ENCODE results near the gene RALGAPB. TPM values are rescaled to one million over a fixed set of nuclear protein-coding genes. Genes with fewer than 3 reads are reported as not detected.
"Not testable (repeated sequence)": the region's sequence is repeated elsewhere in the genome, so short reads cannot be mapped to it uniquely, and the experiment has no call there.

RALGAPB gene
- total RNA-seq, 1 donor from 2014 or later = 29.1 TPM

DNA sequence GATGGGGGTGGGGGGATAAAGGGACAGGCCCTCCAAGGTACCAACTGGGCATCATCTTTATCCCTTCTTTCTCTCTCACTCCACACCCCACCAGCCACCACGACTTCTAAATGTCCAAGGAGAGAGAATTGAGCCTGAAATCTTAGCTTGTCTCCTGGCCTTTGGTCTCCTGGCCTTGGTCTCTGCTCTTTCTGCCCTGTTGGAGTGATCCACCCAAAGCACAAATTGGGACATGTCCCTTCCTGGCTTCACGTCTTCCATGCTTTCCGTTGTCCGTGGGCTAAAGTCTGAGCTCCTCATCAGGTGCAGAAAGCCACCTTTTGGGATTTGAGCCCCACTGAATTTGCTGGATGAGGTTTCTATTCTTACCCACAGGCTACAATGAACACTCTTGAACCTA, 116.7 kb downstream of the RALGAPB start:
- DNase-seq = no peak

DNA sequence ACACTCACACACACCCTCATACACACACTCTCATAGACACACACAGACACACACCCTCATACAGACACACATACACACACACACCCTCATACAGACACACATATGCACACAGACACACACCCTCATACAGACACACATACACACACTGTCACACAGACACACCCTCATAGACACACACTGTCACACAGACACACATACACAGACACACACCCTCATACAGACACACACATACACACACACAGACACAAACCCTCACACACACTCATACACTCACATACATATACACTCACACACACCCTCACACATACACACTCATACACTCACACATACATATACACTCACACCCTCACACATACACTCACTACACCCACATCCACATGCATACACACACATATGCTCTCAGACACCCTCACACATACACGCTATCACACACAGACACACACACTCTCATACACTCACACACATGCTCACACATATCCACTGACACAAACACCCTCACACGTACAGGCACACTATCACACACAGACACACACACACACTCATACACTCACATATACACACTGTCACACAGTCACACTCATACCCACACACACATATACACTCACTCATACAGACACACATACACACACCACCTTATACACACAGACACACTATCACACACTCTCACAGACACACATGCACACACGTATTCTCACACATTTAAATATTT, 117.5 kb downstream of the RALGAPB start:
- no peak for DNase-seq

DNA sequence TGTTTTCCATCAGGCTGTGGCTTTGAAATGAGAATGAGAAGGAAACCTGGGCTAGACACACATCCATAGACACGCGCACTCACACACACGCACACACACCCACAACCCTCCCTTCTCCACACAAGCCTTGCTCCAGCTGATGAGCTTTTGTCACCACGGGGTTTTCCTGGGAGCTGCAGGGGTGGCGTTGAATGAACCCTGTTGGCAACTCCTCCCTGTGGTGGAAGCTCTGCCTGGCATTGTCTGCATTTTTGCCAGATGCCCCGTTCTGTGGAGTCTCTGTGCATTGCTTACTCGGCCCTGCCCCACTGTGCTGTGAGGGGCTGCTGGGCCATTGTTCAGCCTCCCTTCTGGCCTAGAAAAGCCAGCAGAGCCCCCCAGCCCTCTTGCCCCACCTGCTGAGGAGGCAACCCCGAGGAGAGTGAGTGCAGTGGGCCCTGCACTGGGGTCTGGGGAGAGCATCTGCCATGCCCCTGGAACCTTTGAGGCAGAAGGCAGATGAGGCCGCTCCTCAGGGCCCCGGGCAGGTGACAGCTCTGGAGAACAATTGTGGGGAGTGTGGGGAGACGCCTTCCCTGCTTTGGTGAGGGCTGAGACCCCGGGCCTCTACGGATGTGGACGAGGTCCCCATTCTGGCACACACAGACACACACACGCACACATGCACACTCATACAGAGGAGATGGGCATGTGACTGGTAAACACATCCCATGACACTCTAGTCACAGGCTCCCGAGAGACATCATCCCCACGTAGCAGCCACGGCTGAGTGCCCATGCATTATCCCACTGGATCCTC, 118.2 kb downstream of the RALGAPB start:
- DNase-seq = no peak

DNA sequence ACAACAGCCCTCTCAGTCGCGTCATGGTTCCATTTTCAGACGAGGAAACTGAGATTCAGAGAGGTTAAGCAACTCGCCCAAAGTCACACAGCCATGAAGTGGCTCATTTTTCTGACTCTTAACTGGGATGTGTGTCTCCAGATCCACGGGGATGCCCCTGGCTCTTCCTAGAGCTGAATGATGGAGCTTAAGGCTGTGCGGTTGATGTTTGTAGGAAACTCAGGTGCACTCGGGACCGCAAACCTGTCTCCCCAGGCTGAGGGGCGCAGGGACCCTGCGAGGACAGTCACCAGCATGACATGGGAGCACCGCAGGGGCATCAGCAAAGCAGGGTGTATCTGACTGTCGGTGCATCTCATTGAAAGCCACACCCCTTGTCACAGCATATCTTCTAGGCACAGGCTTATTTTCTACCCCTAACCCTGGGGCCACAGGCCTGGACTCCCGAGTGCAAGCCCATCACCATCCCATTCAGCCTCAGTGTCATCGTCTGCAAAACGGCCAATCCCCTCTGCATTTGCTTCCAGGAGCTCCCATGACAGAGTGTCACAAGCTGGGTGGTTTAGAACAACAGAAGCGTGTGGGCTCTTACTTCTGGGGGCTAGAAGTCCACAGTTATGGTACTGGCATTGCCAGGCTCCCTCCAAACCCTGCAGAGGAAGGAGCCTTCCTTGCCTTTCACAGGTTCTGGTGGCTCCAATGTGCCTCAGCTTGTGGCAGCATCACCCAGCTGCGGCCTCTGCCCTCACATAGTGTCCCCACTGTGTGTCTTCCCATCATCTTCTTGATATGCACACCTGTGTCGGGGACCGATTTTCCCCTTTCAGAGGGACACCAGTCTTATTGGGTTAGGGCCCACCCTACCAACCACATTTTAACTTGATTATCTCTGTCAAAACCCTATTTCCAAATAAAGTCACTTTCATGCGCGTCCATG, 119.1 kb downstream of the RALGAPB start:
- DNase-seq = no peak

DNA sequence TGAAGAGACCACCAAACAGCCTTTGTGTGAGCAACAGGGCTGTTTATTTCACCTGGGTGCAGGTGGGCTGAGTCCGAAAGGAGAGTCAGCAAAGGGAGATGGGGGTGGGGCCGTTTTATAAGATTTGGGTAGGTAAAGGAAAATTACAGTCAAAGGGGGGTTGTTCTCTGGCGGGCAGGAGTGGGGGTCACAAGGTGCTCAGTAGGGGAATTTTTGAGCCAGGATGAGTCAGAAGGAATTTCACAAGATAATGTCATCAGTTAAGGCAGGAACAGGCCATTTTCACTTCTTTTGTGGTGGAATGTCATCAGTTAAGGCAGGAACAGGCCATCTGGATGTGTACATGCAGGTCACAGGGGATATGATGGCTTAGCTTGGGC, 119.8 kb downstream of the RALGAPB start:
- DNase-seq = not testable (repeated sequence)

DNA sequence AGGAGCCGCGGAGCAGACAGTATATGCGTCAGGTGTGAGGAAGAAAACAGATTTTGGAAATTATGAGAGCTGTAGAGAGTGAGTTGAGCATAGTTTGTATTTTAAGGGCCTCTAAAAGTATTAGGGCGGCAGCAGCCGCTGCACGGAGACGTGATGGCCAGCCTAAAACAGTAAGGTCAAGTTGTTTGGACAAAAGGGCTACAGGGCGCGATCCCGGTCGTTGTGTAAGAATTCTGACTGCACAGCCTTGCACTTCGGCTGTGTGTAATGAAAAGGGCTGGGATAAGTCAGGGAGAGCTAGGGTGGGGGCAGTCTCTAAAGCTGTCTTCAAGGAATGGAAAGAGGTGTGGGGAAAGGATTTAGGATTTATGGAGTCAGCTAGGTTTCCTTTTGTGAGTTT, 121.6 kb downstream of the RALGAPB start:
- not testable (repeated sequence) for DNase-seq

DNA sequence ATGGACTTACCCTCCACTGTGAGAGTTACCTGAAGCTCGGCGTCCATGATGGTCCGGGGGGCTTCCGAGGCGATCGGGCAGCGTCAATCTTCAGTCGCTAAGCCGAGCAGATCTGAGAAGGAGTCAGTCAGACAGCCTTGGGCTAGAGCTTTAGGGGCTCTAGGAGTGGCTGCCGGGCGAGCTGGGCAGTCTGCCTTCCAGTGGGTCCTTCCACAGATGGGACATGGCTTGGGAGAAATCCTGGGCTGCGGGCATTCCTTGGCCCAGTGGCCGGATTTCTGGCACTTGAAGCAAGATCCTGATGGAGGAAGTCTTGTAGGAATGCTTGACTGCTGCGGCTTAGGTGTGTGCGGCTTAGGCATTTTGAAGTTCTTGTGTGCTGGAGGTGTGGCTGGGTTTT, 123.2 kb downstream of the RALGAPB start:
- DNase-seq = not testable (repeated sequence)

DNA sequence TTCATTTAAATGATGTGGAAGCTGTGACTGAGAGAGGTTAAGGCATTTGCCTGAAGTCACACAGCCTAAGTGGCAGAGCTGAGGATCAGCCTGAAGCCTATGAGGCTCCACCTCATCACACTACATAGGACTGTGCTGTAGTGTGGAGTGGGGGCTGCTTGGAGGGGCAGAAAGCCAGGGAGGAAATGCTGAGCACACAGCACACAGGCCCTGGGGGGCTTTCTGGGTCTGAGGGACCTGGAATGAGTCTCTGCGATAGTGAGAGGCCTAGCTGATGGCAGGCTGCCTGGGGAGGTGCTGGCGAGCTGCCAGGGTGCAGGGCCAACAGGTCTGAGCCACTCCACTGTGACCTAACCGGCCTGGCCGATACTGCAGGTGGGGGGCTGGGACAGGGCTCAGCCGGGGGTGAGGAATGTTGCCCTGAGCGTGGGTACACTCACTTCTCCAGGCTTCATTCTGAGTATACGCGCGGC, 126.8 kb downstream of the RALGAPB start:
- DNase-seq = peak; percentile 56

DNA sequence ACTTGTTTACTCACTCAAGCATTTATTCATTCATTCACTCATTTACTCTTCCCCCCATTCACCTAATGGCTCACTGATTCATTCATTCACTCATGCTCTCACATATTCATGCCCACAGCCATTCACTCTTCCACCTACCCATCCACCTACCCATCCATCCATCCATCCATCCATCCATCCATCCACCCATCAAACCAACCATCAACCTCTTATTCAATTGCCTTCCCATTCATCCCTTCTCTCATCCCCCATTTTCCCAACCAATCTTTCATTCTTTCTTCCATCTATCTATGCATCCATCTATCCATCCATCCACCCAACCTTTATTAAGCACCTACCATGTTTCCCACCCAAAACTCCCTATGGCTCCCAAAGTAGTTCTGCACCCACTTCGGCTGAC, 127.4 kb downstream of the RALGAPB start:
- DNase-seq = no peak

DNA sequence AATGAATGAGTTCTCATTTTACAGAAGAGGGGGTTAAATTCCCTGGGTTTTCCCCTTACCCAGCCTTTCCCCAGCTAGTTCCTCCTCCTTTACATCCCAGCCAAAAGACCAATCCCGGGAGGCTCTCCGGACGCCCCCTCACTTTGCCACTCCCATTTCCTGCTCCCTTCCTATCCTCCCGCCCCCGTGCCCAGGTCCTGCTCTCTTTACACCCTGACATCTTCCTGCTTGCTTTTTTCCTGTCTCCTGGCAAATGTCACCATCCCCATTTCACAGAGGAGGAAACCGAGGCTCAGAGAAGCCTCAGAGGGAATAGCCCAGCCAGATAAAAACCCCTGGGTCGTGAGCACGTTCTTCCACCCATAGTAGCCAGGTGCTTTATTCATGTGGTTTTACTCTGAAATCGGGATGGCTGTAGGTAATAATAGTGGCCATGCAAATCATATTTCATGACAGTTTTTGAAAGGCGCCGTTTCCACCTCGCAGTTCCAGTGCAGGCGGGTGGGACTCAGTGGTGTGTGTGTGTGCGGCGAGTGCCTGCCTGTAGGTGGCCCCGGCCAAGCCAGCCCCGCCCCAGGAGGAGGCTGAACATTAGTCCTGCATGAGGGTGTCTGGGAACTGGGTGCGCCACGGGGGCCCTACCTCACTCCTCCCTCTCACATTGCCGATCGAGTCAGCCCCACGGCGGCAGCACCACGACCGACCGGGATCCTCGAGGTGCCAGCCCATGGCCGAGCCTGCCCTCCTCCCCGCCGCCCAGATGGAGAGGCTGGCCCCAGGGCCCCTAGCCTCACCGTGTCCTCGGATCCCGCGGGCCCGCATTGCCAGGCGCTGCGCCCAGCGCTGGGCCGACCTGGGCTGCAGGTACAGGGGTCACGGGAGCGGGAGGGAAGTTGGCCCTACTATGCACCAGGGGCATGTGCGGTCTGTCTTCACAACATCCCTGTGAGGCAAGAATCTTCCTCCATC, 128.9 kb downstream of the RALGAPB start, which contains the start of gene ARHGAP40:
Gene ARHGAP40, plus strand, starts transcription at position 594 of the 969 bp plus-strand sequence.
- peak; percentile 45 for DNase-seq

DNA sequence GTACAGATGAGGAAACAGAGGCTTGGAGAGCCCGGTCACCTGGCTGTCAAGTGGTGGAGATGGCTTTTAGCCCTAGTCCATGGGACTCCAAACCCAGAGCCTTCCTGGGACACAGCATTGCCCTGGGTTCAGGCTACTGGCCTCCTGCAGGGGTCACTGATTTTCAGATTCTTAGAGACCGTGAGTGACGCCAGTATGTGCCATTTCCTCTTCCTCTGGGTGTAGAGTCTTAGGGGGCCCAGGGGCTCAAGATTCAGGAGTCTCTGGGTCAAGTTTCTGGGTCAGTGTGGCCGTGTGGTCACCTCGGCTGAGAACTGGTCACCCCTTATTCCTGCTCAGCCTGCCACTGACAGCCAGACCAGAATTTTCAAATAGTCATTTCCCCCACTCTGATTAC, 129.5 kb downstream of the RALGAPB start:
- peak; percentile 19 for DNase-seq

DNA sequence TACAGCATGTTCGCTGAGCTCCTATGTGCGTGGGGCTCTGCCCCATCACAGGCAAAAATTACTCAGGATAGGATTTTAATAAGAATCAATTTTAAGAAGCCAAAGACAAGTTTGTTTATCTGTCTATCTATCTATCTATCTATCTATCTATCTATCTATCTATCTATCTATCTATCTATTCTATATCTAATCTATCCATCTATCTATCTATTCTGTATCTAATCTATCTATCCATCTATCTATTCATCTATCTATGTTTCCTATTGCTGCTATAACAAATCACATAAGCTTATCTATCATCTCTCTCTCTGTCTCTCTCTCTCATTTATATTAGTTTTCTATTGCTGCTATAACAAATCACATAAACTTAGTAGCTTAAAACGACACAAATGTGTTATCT, 130.6 kb downstream of the RALGAPB start:
- no peak for DNase-seq

DNA sequence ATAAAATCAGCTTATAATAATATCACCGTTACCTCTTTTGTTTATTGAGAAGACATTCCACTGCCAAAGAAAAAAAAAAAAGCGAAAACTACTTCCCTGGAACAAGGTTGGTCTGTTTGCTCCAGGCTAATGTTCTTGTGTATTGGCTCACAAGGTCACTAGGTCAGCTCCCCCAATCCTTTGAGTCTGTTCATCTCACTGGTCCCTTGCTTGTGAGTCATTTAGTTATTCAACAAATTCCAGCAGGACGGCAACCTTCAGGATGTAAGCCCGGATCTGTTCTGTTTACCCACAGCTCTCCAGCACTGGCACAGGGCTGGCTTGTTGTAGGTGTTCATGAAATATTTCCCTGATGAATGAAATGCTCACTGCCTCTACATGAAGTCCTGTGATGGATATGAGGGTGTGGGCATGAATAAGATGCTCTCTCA, 132.2 kb downstream of the RALGAPB start:
- DNase-seq = peak; percentile 93

DNA sequence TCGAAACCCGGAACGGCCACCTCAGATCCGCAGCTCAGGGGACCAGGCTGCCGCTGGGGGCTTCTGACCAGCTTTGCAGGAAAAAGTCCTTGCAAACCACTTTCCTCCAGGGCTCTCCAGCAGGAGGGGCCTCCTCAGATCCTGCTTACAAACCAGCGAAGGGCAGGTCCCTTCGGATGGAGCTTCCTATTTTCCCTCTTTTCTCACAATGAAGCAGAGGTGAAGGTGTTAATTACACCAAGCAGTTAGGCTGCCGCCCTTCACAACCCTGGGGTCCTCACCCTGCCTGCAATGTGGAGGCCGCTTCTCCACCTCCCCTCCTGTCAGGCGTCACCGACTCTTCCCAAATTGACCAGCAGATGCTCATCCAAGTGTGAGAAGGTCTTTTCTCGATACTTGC, 134.7 kb downstream of the RALGAPB start:
- no peak for DNase-seq

DNA sequence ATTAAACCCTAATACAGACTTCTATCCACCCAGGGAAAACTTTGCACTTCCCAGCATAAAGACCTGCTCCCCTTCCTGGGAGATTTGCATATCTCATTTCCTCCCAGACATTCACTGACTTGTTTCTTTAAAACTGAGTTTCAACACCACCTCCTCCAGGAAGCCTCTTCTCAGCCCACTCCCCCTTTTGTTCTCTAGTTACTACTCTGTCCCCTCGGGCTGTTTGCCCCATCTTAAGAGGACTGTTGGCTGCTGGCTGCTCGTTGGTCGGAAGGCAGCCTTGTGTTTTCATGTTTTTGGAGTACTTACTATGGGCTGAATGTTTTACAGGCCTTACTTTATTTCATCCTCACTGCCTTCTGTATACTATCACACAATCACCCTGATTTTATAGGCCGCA, 135.5 kb downstream of the RALGAPB start:
- no peak for DNase-seq

DNA sequence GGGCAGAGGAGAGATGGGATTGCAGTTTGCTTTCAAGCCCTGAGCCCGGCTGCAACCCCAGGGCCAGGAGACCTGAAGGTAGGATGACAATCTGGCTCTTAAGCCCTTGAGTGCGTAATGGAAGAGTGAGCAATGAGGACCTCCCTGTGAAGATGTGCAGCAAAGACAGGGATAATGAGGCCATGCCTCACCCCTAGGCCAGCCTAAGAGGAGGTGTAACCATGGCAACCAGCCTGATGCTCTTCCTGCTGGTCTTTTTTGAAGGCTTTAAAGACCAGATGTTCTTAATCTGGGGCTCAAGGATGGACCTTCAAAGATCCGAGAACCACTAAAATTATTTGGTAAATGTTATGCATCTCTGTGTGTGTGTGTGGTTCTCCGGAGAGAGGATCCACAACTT, 137.2 kb downstream of the RALGAPB start:
- DNase-seq = no peak

DNA sequence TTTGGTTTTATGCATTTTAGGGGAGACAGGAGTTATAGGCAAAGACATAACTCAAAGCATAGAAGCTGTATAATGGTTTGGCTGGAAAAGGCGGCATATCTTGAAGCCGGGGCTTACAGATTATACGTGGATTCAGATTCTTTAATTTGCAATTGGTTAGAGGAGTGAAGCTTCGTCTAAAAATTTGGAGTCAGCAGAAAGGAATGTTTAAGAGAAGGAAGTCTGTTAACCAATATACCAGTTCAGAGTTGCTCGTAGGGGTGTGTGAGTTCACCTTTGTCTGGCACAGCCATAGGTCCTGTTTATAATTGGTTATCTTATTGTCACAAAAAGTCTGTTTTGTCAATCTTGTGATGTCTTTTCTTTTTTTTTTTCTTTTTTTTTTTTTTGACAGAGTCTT, 137.9 kb downstream of the RALGAPB start:
- no peak for DNase-seq

DNA sequence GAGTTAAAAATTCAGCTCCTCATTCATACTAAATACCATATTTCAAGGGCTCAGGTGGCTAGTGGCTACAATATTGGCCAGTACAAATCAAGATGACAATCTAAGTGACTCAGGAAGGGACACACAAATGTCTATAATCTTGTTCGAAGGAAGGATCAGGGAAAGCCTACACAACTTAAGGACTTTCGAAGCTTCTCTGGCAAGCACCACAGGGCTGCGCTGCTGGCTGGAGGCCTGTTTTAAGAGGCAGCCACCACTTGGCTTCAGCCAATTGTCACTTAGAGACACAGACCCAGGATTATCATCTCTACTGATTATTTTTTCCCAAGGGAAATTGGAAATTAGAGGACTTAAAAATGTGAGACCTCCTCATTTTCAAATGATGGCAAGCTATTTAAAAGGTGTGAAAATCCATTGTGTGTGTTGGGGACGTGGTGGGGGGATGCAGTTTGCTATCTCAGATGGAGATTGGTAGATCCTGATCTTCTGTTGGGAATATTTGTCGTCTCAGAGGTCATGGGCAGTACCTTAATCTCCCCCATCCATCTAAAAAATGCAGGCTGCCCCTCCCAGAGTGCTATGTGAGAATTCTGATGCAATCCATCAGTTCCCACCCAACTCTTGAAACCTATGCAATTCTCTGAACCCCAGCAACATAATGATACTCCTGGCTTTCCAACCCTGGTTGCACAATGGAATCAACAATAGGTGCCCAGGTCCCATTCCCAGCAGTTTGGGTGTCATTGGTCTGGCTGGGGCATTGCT, 140.3 kb downstream of the RALGAPB start:
- no peak for DNase-seq

DNA sequence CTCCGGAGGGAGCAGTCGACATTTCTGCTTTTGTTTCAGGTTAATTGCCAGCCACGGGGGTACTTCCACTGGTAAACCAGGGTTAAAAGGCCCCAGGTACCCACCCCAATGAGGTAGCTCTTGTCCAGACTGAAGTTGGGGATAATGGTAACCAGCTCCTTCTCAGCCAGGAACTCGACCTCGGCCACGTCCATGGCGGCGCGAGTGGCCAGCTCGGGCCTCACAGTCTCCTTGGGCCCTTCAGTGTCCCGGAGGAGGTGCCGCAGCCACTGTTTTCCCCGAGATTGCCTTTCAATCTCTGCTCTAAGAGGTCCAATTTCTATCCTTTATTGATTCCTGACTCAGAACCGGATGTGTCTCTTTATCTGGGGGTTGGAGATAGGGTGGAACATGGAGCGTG, 142.6 kb downstream of the RALGAPB start:
- no peak for DNase-seq

DNA sequence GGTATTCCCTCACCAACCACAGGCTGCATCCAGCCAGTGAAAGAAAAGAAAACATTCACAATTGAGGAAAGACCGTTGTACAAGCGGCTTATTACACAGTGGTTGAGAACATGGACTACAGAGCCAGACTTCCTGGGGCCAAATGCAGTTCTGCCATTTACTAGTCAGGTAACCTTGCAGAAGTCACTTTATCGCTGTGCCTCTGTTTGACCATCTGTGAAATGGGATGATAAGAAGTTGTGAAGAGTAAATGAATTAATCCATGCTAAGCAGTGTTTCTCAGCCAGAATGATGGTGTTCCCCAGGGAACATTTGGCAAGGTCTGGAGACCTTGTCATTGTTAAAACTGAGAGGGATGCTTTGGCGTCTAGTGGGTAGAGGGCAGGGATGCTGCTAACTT, 143.8 kb downstream of the RALGAPB start:
- DNase-seq = no peak

Measured in dermis blood vessel endothelial cell (primary cell).